ENCODE measurements around the gene OSBP2.

Gene OSBP2

DNA sequence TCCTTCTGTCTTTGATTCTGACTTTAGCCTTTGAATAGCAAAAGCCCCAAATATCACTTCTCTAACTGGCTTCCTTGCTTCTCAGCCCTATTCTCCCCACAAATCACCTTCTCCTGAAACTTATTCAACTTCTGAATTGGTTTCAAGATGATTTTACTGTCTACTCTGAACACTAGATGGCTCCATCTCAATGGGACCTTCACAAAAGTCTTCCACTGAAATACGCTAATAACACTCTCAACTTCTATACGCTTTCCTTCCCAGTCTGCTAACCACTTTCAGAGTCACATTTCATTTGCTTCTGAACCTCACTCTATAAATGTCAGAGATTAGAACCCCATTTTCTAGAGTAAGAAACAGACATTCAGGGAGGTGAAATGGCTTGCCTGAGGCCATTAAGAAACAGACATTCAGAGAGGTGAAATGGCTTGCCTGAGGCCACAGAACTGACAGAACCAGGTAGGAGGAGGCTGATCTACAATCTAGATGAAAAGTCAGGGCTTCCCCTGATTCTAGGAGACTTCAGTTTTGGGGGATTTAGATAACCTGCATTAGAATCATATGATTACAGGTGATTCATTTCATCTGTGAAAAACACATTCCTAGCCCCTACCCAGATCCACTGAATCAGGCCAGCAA lies 253.3 kb downstream of the OSBP2 start:
- DNase-seq: no peak

DNA sequence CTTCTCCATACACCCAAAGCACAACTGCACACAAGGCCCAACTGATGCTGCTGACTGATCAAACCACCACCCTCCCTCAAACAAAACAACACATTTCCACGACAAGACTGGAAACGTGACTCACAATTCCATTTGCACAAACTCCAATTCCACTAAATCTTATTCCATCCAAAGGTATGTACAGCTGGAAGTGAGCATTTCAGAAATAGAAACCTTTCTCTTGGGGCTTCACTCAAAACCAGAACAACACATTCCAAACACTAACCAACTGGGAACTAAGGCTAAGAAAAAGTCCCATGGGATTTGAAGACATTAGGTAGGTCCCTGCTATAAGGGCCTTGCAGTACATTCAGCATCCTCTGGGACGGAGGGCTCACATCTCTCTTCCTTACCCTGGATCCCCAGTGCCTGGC lies 254.3 kb downstream of the OSBP2 start:
- no peak for DNase-seq

DNA sequence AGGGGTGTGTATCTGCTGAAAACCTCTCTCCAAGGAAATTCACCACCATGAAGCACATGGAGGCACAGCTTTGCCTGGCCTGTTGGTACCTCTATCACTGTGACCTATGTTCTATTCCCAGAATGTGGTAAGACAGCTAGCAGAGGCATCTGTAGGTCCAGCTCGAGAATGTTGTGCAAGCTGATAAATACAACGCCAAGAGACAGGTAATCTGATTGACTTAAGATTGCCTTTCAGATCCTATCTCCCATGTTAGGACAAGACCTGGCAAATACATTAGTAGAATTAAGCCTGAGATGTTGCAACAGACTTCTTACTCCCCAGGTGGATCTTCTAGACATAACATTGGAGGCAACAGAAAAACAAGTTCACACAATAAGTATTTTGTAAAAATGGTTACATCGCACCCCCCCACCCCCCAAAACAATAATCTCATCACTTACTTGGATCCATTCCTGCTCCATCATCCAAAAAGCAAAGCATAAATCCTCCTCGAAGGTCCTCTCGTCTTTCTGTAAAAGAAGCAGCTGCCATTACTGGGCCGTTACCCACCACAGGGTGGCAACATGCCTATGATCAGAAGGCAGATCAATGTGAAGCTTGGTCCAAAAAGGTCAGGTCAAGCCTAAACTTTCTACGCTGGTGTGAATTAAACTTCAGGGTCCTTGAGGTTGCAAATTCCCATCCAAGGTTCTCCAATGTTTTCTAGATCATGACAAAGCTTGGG lies 255.4 kb downstream of the OSBP2 start:
- no peak for DNase-seq

DNA sequence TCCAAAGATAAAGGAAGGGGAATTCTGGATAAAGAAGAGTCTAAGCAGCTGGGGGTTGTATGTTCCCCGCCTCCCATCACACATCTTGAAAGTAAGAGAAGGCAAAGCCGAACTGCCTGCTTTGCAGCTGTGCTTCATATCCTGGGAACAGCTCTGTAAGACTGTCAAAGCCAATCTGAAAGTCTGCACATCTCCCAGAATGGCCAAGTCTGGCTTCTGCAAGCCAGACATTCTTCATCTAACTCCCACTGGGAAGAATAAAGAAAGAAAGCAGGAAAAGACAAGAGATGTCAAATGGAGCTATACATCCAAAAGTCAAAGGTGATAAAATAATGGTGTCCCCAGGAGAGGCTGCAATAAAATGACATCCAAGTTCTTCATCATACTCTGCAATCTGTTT lies 258.5 kb downstream of the OSBP2 start:
- DNase-seq: no peak

DNA sequence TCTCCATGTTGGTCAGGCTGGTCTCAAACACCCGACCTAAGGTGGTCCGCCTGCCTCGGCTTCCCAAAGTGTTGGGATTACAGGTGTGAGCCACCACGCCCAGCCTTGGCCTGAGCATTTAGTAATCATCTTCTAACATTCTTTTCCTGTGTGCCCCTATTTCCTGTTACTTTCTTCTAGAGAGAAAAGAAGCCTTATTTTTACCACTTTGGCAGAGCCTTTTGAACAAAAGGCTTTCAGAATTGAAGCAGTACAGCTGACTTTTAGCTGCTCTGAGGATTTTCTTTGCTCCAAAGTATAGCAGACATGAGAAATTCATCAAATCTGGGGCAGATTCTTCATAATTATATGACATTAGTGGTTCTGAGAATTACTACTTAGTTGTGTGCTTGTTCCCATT lies 260.5 kb downstream of the OSBP2 start:
- DNase-seq: no peak
